Measurements from ENCODE around the gene MCRIP1. TPM values are rescaled to one million over a fixed set of nuclear protein-coding genes. Genes with fewer than 3 reads are reported as not detected.

Gene MCRIP1
- total RNA-seq, 1 experiment from 2014 or later, result 35.6 TPM

DNA sequence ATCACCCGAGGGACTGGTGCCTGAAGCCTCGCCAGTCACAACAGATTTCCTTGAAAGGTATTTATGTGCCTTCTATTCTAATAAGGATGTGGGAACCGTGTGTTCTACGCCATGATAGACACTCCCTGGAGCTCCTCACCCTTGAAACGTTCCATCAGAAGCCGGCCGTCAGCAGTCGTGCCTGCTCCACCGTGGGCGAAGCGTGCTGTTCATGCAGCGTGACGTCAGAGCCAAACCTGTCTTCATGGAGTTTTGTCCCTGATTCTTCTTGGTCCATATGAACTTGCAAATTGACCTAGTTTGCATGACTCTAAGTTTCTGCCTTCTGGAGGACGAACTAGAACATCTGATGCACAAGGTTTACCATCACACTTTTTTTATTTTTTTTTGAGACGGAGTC, 6.2 kb upstream of the MCRIP1 start:
- H3K27ac Mint-ChIP-seq (ENCODE audit: low read depth, unreplicated experiment), result no peak overlapping the region
- H3K4me3 Mint-ChIP-seq (ENCODE audit: unreplicated experiment), result no peak overlapping the region
- CTCF ChIA-PET, result interaction anchor here (0.6 to 1.0 kb wide), 2 partner anchors 109 to 683 kb away, joined by 3 to 5 read pairs; no protein-coding TSS in a partner anchor
- H3K9me3 Mint-ChIP-seq (ENCODE audit: unreplicated experiment), result no peaks in the 10 kb centered on the region
- no peaks in the 10 kb centered on the region for H3K27me3 Mint-ChIP-seq (ENCODE audit: insufficient read depth, unreplicated experiment)
- BruUV-seq (replicated peaks), result no TSS peak
- intact Hi-C loops (cut with micrococcal nuclease), result no loop called here
- H3K4me1 Mint-ChIP-seq (ENCODE audit: insufficient read depth, unreplicated experiment), result no peaks in the 10 kb centered on the region
- DNase-seq (ENCODE audit: unreplicated experiment), result no peak
- no peak for TF ChIP-seq CTCF (IDR thresholded peaks at IDR 0.05; ENCODE audit: unreplicated experiment)
- H3K36me3 Mint-ChIP-seq (ENCODE audit: insufficient read depth, unreplicated experiment), result peaks cover 24% of the 10 kb centered on the region
- POLR2A ChIA-PET, result no interaction called here

DNA sequence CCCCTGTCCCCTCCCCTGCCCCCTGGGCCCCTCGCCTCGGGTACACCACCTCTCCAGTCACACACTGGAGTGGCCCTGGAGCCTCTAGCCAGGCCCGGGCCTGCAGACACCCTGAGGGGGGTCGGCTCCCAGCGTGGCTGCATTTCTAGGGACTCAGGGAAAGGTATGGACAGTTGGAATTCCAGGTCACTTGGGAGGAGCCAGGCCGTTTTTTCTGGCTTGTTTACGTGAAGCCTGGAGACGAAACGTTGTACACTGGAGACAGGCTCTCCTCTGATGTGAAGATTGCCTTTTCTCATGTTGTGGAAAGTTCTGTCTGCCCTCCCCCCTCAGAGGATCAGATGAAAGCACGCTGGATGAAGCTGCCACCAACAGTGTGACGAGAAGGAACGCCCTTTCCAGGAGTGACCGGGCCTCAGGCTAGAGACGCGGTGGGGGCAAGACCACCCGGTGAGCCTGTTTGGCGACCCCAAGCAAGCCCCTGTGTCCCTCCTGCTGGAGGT, 5.7 kb upstream of the MCRIP1 start:
- Mint-ChIP-seq H3K4me3 (ENCODE audit: unreplicated experiment) (no peak overlapping the region), H3K27ac (ENCODE audit: low read depth, unreplicated experiment) (no peak overlapping the region), H3K27me3 (ENCODE audit: insufficient read depth, unreplicated experiment) (no peaks in the 10 kb centered on the region), H3K9me3 (ENCODE audit: unreplicated experiment) (no peaks in the 10 kb centered on the region), H3K4me1 (ENCODE audit: insufficient read depth, unreplicated experiment) (no peaks in the 10 kb centered on the region), H3K36me3 (ENCODE audit: insufficient read depth, unreplicated experiment) (peaks cover 24% of the 10 kb centered on the region)
- intact Hi-C loops (cut with micrococcal nuclease), result no loop called here
- ChIA-PET POLR2A (no interaction called here), CTCF (interaction anchor here (0.6 to 1.0 kb wide), 2 partner anchors 108 to 683 kb away, joined by 3 to 5 read pairs; no protein-coding TSS in a partner anchor)
- no TSS peak for BruUV-seq (replicated peaks)
- TF ChIP-seq CTCF (IDR thresholded peaks at IDR 0.05; ENCODE audit: unreplicated experiment), result no peak
- no peak for DNase-seq (ENCODE audit: unreplicated experiment)

DNA sequence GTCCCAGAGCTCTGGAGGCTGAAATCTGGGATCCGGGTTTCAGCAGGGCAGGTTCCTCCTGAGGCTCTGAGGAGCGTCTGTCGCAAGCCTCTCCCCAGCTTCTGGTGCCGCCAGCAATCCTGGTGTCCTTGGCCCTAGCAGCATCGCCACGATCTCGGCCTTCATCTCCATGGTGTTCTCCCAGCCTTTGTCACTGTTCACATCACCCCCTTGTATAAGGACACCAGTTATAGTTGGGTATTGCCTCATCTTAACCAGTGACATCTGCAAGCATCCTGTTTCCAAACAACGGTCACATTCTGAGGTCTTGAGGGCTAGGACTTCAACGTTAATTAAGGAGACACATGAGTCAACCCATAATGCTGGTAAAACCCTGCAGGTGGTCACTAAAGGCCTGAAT, 4.5 kb upstream of the MCRIP1 start:
- TF ChIP-seq CTCF (IDR thresholded peaks at IDR 0.05; ENCODE audit: unreplicated experiment), result no peak
- no TSS peak for BruUV-seq (replicated peaks)
- Mint-ChIP-seq H3K27ac (ENCODE audit: low read depth, unreplicated experiment) (no peak overlapping the region), H3K4me1 (ENCODE audit: insufficient read depth, unreplicated experiment) (no peaks in the 10 kb centered on the region), H3K36me3 (ENCODE audit: insufficient read depth, unreplicated experiment) (peaks cover 13% of the 10 kb centered on the region), H3K9me3 (ENCODE audit: unreplicated experiment) (no peaks in the 10 kb centered on the region), H3K4me3 (ENCODE audit: unreplicated experiment) (no peak overlapping the region), H3K27me3 (ENCODE audit: insufficient read depth, unreplicated experiment) (no peaks in the 10 kb centered on the region)
- DNase-seq (ENCODE audit: unreplicated experiment), result no peak
- ChIA-PET POLR2A (no interaction called here), CTCF (interaction anchor here (0.6 kb wide), 1 partner anchor 108 kb away, joined by 3 read pairs; no protein-coding TSS in a partner anchor)
- intact Hi-C loops (cut with micrococcal nuclease), result no loop called here

- Mint-ChIP-seq H3K9me3 (ENCODE audit: unreplicated experiment) (no peaks in the 10 kb centered on the region), H3K27ac (ENCODE audit: low read depth, unreplicated experiment) (peak within 1 kb of the TSS; percentile 80), H3K4me1 (ENCODE audit: insufficient read depth, unreplicated experiment) (peaks cover 9% of the 10 kb centered on the region), H3K36me3 (ENCODE audit: insufficient read depth, unreplicated experiment) (peaks cover 5% of the 10 kb centered on the region), H3K4me3 (ENCODE audit: unreplicated experiment) (peak within 1 kb of the TSS; percentile 79), H3K27me3 (ENCODE audit: insufficient read depth, unreplicated experiment) (no peaks in the 10 kb centered on the region)
- ChIA-PET POLR2A (interaction anchor here (1.2 to 2.3 kb wide), 3 partner anchors 20 to 264 kb away, joined by 4 to 9 read pairs (median 5); partner anchors contain the start of gene FASN), CTCF (no interaction called here)
- intact Hi-C loops (cut with micrococcal nuclease), result no loop called here
- BruUV-seq (replicated peaks), result no TSS peak
- TF ChIP-seq CTCF (IDR thresholded peaks at IDR 0.05; ENCODE audit: unreplicated experiment), result no peak
- no peak for DNase-seq (ENCODE audit: unreplicated experiment)
Measured at GRCh38 chr17:81834831-81835267, 1.8 kb upstream of the MCRIP1 start, which contains the start of gene PPP1R27. TSS of gene PPP1R27 (minus strand) at chr17:81835050. CDS start at chr17:81834953, 97 bp downstream.

All from MCF 10A (cell line).